Breast epithelium (tissue), 4 donors: Measurements from ENCODE around the gene SCAI. TPM values are rescaled to one million over a fixed set of nuclear protein-coding genes. Genes with fewer than 3 reads are reported as not detected.
"Not testable (repeated sequence)": the region's sequence is repeated elsewhere in the genome, so short reads cannot be mapped to it uniquely, and the experiment has no call there.

Source experiments
- DNase-seq, 2 donors: peaks; one replicate each; pipeline ENCODE4 v3.0.0-alpha.2; 2019; ENCODE audit warnings: low spot score in 2 of 2
- H3K27ac ChIP-seq, 2 donors: fragments of 200-600 bp; sonication (generic) in 1 of 2; one replicate each; pipeline ENCODE4 v1.5.1; 2016 to 2019; ENCODE audit warnings: mild to moderate bottlenecking in 1 of 2
- H3K27me3 ChIP-seq, 2 donors: fragments of 200-600 bp; sonication (generic) in 1 of 2; one replicate each; pipeline versions ENCODE4 v1.5.1 to v1.6.0; 2017 to 2019; ENCODE audit warnings: control low read depth in 1 of 2, mild to moderate bottlenecking in 1 of 2
- H3K36me3 ChIP-seq: fragments of 200-600 bp; one replicate; pipeline ENCODE4 v1.5.1; 2019
- H3K4me1 ChIP-seq, 2 donors: fragments of 200-600 bp; sonication (generic); one replicate each; pipeline ENCODE4 v1.5.1; 2016 to 2019; ENCODE audit warnings: control low read depth in 1 of 2
- H3K4me3 ChIP-seq, 3 donors: fragments of 200-600 bp; sonication (generic); 1 replicate in 2 of 3; 2 replicates in 1 of 3; pipeline ENCODE4 v1.5.1; 2016 to 2019; ENCODE audit warnings: mild to moderate bottlenecking in 3 of 3, moderate library complexity in 2 of 3
- H3K9me3 ChIP-seq, 2 donors: fragments of 200-600 bp; sonication (generic) in 1 of 2; one replicate each; pipeline ENCODE4 v1.5.1; 2016 to 2019; ENCODE audit warnings: control low read depth in 1 of 2
- POLR2A ChIP-seq: fragments of 450-650 bp; IDR thresholded peaks from one replicate; pipeline ENCODE4 v1.6.1; 2016; ENCODE audit warnings: antibody characterized with exemption, mild to moderate bottlenecking, moderate library complexity
- POLR2AphosphoS5 ChIP-seq, 3 donors: sonication (generic); formaldehyde crosslinking; IDR thresholded peaks; one replicate each; pipeline ENCODE4 v1.6.1; 2017; ENCODE audit warnings: antibody characterized with exemption in 3 of 3
- intact Hi-C: fragments of 100-400 bp; cut with DNase I; formaldehyde crosslinking; loops from one replicate; pipeline ENCODE4 v1.15.1; 2023; ENCODE audit warnings: low total_unique reads
- total RNA-seq, 3 donors: library from RNA; depleted of rRNA; stranded (reverse); fragments of >200 nt; gene quantifications; one replicate each; pipeline ENCODE4 v1.1.0, GENCODE V29; 2016
- TF ChIP-seq, protein P1 (sequence below), 3 donors: fragments of 450-650 bp; IDR thresholded peaks; one replicate each; pipeline ENCODE4 v1.5.1; 2016 to 2017; ENCODE audit warnings: antibody characterized with exemption in 3 of 3, mild to moderate bottlenecking in 3 of 3, moderate library complexity in 3 of 3

SCAI gene
- total RNA-seq, 3 donors from 2014 or later, result 9.3 to 12.9 (median 11.5) TPM

DNA sequence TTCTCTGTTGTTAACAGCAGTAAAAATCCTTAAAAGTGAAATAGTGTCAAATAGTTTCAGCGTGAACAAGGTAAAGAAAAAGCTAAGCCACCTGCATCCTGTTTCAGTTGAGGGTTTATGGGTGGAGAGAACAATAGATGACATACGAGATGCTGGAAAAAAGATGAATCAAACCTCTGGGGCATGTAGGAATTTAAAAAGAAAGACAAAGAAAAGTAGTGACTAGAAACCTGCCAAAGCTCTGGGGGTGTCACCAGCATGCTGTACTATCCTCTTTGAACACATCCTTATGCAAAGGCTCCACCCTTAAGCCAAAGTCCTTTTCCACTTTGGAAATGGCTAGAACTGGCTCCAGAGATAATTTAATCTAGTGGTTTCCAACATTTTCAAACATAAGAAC lies 22.2 kb downstream of the SCAI start:
- no peak for DNase-seq
- intact Hi-C loops, result no loop called here
- Histone ChIP-seq H3K27ac (no peak overlapping the region), H3K9me3 (no peaks in the 10 kb centered on the region), H3K36me3 (no peaks in the 10 kb centered on the region), H3K4me3 (no peak overlapping the region), H3K27me3 (no peaks in the 10 kb centered on the region), H3K4me1 (no peaks in the 10 kb centered on the region)
- TF ChIP-seq, protein P1, sequence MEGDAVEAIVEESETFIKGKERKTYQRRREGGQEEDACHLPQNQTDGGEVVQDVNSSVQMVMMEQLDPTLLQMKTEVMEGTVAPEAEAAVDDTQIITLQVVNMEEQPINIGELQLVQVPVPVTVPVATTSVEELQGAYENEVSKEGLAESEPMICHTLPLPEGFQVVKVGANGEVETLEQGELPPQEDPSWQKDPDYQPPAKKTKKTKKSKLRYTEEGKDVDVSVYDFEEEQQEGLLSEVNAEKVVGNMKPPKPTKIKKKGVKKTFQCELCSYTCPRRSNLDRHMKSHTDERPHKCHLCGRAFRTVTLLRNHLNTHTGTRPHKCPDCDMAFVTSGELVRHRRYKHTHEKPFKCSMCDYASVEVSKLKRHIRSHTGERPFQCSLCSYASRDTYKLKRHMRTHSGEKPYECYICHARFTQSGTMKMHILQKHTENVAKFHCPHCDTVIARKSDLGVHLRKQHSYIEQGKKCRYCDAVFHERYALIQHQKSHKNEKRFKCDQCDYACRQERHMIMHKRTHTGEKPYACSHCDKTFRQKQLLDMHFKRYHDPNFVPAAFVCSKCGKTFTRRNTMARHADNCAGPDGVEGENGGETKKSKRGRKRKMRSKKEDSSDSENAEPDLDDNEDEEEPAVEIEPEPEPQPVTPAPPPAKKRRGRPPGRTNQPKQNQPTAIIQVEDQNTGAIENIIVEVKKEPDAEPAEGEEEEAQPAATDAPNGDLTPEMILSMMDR (IDR thresholded peaks at IDR 0.05), result no peak
- no peak for TF ChIP-seq POLR2A
- TF ChIP-seq POLR2AphosphoS5 (IDR thresholded peaks at IDR 0.05), result no peak

DNA sequence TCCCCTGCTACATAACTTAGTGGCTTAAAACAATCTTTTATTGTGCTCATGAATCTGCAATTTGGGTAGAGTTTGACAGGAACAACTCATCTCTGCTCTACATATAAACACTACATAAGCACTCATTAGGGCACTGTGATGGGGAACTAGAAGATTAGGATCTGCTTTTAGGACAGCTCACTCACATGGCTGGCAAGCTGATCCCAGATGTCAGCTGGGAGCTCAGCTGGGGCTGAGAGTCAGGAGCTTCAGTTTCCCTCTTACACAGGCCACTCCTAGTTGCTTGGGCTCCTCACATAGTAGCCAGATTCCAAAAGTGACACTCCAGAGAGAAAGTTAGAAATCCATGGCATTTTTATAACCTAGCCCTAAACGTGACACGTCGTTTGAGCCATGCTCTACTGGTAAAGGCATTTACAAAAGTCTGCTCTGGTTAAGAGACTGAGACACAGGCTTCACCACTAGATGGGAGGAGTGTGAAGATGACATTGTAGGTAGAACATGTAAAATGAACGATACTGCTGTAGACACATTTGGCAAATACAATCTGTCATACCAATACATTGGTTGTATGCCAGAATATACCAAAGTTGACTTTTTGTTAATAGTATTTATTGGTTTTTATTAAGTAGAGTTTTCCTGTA lies 23.6 kb downstream of the SCAI start:
- no peak overlapping the region for H3K4me3 ChIP-seq
- no peaks in the 10 kb centered on the region for H3K36me3 ChIP-seq
- H3K27me3 ChIP-seq, result no peaks in the 10 kb centered on the region
- H3K9me3 ChIP-seq, result no peaks in the 10 kb centered on the region
- no peak overlapping the region for H3K27ac ChIP-seq
- intact Hi-C loops, result no loop called here
- TF ChIP-seq, protein P1 (IDR thresholded peaks at IDR 0.05), result no peak
- TF ChIP-seq POLR2A, result no peak
- TF ChIP-seq POLR2AphosphoS5 (IDR thresholded peaks at IDR 0.05), result no peak
- no peak for DNase-seq
- H3K4me1 ChIP-seq, result no peaks in the 10 kb centered on the region

DNA sequence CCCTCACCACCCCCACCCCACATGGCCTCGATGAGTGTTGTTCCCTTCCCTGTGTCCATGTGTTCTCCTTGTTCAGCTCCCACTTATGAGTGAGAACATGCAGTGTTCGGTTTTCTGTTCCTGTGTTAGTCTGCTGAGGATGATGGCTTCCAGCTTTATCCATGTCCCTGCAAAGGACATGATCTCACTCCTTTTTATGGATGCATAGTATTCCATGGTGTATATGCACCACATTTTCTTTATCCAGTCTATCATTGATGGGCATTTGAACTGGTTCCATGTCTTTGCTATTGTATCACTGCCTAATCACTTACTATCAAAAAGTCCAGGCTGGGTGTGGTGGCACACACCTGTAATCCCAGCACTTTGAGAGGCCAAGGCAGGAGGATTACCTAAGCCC lies 24.6 kb downstream of the SCAI start:
- H3K36me3 ChIP-seq, H3K27ac ChIP-seq, H3K4me3 ChIP-seq, DNase-seq, H3K9me3 ChIP-seq, H3K4me1 ChIP-seq, intact Hi-C loops, H3K27me3 ChIP-seq: not testable (repeated sequence)

DNA sequence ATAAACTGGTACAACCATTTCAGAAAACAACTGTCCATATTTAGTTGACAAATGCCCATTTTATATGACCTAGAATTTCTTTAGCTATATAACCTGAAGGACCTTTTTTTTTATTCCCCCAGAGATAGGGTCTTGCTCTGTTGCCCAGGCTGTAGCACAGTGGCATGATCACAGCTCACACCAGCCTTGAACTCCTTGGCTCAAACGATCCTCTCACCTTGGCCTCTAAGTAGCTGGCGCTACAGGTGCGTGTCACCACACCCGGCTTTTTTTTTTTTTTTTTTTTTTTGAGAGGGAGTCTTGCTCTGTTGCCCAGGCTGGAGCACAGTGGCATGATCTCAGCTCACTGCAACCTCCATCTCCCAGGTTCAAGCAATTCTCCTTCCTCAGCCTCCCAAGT lies 28.8 kb downstream of the SCAI start:
- DNase-seq, H3K27ac ChIP-seq, H3K4me1 ChIP-seq, H3K4me3 ChIP-seq, intact Hi-C loops, H3K36me3 ChIP-seq, H3K9me3 ChIP-seq, H3K27me3 ChIP-seq: not testable (repeated sequence)

DNA sequence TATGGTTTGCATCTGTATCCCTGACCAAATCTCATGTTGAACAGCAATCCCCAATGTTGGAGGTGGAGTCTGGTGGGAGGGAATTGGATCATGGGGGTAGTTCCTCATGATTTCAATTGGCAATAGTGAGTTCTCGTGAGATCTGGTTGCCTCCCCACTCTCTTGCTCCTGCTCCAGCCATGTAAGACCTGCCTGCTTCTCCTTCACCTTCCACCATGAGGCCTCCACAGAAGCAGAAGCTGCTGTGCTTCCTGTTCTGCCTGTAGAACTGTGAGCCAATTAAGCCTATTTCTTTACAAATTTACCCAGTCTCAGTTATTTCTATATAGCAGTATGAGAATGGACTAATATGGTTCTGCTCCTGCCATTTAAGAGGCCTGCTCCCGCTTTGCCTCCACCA lies 32.9 kb downstream of the SCAI start:
- Histone ChIP-seq H3K9me3 (peaks cover 0 to 8% of the 10 kb centered on the region in 2 donors), H3K4me3 (no peak overlapping the region), H3K4me1 (no peaks in the 10 kb centered on the region), H3K36me3 (no peaks in the 10 kb centered on the region), H3K27ac (no peak overlapping the region), H3K27me3 (no peaks in the 10 kb centered on the region)
- intact Hi-C loops, result no loop called here
- DNase-seq, result no peak
- TF ChIP-seq POLR2A, result no peak
- no peak for TF ChIP-seq POLR2AphosphoS5 (IDR thresholded peaks at IDR 0.05)
- TF ChIP-seq, protein P1 (IDR thresholded peaks at IDR 0.05), result no peak

DNA sequence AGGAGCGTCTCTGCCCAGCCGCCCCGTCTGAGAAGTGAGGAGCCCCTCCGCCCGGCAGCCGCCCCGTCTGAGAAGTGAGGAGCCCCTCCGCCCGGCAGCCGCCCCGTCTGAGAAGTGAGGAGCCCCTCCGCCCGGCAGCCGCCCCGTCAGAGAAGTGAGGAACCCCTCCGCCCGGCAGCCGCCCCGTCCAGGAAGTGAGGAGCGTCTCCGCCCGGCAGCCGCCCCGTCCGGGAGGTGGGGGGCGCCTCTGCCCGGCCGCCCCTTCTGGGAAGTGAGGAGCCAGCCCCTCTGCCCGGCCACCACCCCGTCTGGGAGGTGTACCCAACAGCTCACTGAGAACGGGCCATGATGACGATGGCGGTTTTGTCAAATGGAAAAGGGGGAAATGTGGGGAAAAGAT lies 34.8 kb downstream of the SCAI start:
- H3K36me3 ChIP-seq, H3K4me1 ChIP-seq, intact Hi-C loops, H3K27ac ChIP-seq, H3K9me3 ChIP-seq, H3K27me3 ChIP-seq, H3K4me3 ChIP-seq, DNase-seq: not testable (repeated sequence)
